GM23338 (cell line): ENCODE data around the gene IMMP2L. TPM values are rescaled to one million over a fixed set of nuclear protein-coding genes. Genes with fewer than 3 reads are reported as not detected.

Source experiments
- ATAC-seq: fragments of 200-7000 bp; cut with Tn5 transposase; 3 replicates; pipeline ENCODE4 v1.9.1; 2020
- DNase-seq: peaks from one replicate; pipeline ENCODE4 v3.0.0-alpha.2; 2015; ENCODE audit warnings: low spot score
- H2AFZ ChIP-seq: fragments of 200-600 bp; sonication (generic); 2 replicates; pipeline ENCODE4 v1.8.0; 2016; ENCODE audit warnings: antibody characterized with exemption, mild to moderate bottlenecking, moderate library complexity
- H3F3A ChIP-seq: fragments of 200-600 bp; sonication (generic); replicated peaks from 2 replicates; pipeline ENCODE4 v1.8.0; 2017; ENCODE audit warnings: antibody characterized with exemption, mixed run types, low read depth
- H3K27ac ChIP-seq: fragments of 200-600 bp; sonication (generic); 2 replicates; pipeline ENCODE4 v1.6.1; 2016; ENCODE audit warnings: low read depth
- H3K27me3 ChIP-seq: fragments of 200-600 bp; sonication (generic); 2 replicates; pipeline ENCODE4 v1.8.0; 2016; ENCODE audit warnings: mild to moderate bottlenecking, mixed run types, moderate library complexity; ENCODE audit not compliant: insufficient read depth
- H3K36me3 ChIP-seq: fragments of 200-600 bp; sonication (generic); 2 replicates; pipeline ENCODE4 v1.8.0; 2016; ENCODE audit warnings: mild to moderate bottlenecking; ENCODE audit not compliant: insufficient read depth
- H3K4me1 ChIP-seq: fragments of 200-600 bp; sonication (generic); 2 replicates; pipeline ENCODE4 v1.8.0; 2016; ENCODE audit warnings: mild to moderate bottlenecking, moderate library complexity; ENCODE audit not compliant: insufficient read depth
- H3K4me2 ChIP-seq: fragments of 200-600 bp; sonication (generic); 2 replicates; pipeline ENCODE4 v1.7.1; 2017; ENCODE audit warnings: mixed run types
- H3K4me3 ChIP-seq: fragments of 200-600 bp; sonication (generic); 2 replicates; pipeline ENCODE4 v1.6.1; 2016; ENCODE audit warnings: mixed run types
- H3K79me2 ChIP-seq: fragments of 200-600 bp; sonication (generic); replicated peaks from 2 replicates; pipeline ENCODE4 v1.8.0; 2017; ENCODE audit warnings: mild to moderate bottlenecking; ENCODE audit not compliant: insufficient read depth
- H3K9me2 ChIP-seq: fragments of 200-600 bp; sonication (generic); 2 replicates; pipeline ENCODE4 v1.8.0; 2017; ENCODE audit not compliant: insufficient read depth
- H4K20me1 ChIP-seq: fragments of 200-600 bp; sonication (generic); replicated peaks from 2 replicates; pipeline ENCODE4 v1.8.0; 2017; ENCODE audit warnings: mild to moderate bottlenecking; ENCODE audit not compliant: insufficient read depth
- H3K27ac Mint-ChIP-seq: 2 replicates; pipeline ENCODE4 v1.8.0; 2020; ENCODE audit warnings: inconsistent platforms, mild to moderate bottlenecking, moderate library complexity, mixed read lengths
- H3K27me3 Mint-ChIP-seq: 3 replicates; pipeline ENCODE4 v1.8.0; 2022; ENCODE audit warnings: low read depth, mild to moderate bottlenecking, moderate library complexity, mixed read lengths, inconsistent platforms; ENCODE audit not compliant: insufficient read depth, poor library complexity
- H3K36me3 Mint-ChIP-seq: 3 replicates; pipeline ENCODE4 v1.8.0; 2021; ENCODE audit warnings: low read depth, mild to moderate bottlenecking, inconsistent platforms, moderate library complexity, mixed read lengths
- H3K4me1 Mint-ChIP-seq: 3 replicates; pipeline ENCODE4 v1.8.0; 2020; ENCODE audit warnings: mild to moderate bottlenecking, inconsistent platforms, mixed read lengths
- H3K4me3 Mint-ChIP-seq: 3 replicates; pipeline ENCODE4 v1.8.0; 2021; ENCODE audit warnings: moderate library complexity, mild to moderate bottlenecking, inconsistent platforms, mixed read lengths
- H3K9me3 Mint-ChIP-seq: 3 replicates; pipeline ENCODE4 v1.8.0; 2020; ENCODE audit warnings: moderate library complexity, mild to moderate bottlenecking, inconsistent platforms, mixed read lengths
- CREB1 ChIP-seq: fragments of 250-450 bp; sonication (Bioruptor Pico); IDR thresholded peaks from 2 replicates; pipeline ENCODE4 v1.5.0; 2020; ENCODE audit warnings: low read depth, mild to moderate bottlenecking, moderate library complexity
- EZH2 ChIP-seq: fragments of 200-600 bp; sonication (generic); IDR thresholded peaks from one replicate; pipeline ENCODE4 v1.8.0; 2017; ENCODE audit warnings: antibody characterized with exemption, mild to moderate bottlenecking, low read depth; ENCODE audit not compliant: unreplicated experiment
- EZH2phosphoT487 ChIP-seq: fragments of 200-600 bp; sonication (generic); IDR thresholded peaks from one replicate; pipeline ENCODE4 v1.8.1; 2018; ENCODE audit warnings: antibody characterized with exemption; ENCODE audit not compliant: unreplicated experiment
- JUNB ChIP-seq: IDR thresholded peaks from one replicate; pipeline ENCODE4 v1.6.1; 2016; ENCODE audit warnings: antibody characterized with exemption; ENCODE audit not compliant: unreplicated experiment
- NANOG ChIP-seq: IDR thresholded peaks from 2 replicates; pipeline ENCODE4 v1.6.1; 2016; ENCODE audit warnings: antibody characterized with exemption, borderline replicate concordance
- POLR2AphosphoS5 ChIP-seq: IDR thresholded peaks from 2 replicates; pipeline ENCODE4 v1.6.1; 2016; ENCODE audit warnings: antibody characterized with exemption, low read depth
- STAT1 ChIP-seq: IDR thresholded peaks from one replicate; pipeline ENCODE4 v1.6.1; 2016; ENCODE audit warnings: antibody characterized with exemption; ENCODE audit not compliant: unreplicated experiment
- ZNF114 ChIP-seq: fragments of 250-450 bp; sonication (Bioruptor Pico); IDR thresholded peaks from 2 replicates; pipeline ENCODE4 v1.5.0; 2020; ENCODE audit warnings: mild to moderate bottlenecking, moderate library complexity
- ZNF331 ChIP-seq: fragments of 250-450 bp; sonication (Bioruptor Pico); IDR thresholded peaks from 2 replicates; pipeline ENCODE4 v1.5.0; 2020; ENCODE audit warnings: low read depth, mild to moderate bottlenecking, moderate library complexity
- polyA plus RNA-seq: library from polyadenylated mRNA; unstranded; fragments of >200 nt; fragmentation: Nextera tagmentation; extraction: Ambion mirVana; gene quantifications from 2 replicates; pipeline ENCODE4 v1.2.1, GENCODE V29; 2016
- total RNA-seq: library from RNA; depleted of rRNA; stranded (reverse); fragments of >200 nt; shearing (Covaris generic); gene quantifications from 2 replicates; pipeline ENCODE4 v1.2.3, GENCODE V29; 2014
- TF ChIP-seq, protein P1 (sequence below): IDR thresholded peaks from 2 replicates; pipeline ENCODE4 v1.6.1; 2016; ENCODE audit warnings: antibody characterized with exemption
- TF ChIP-seq, protein P2 (sequence below): IDR thresholded peaks from one replicate; pipeline ENCODE4 v1.6.1; 2018; ENCODE audit warnings: antibody characterized with exemption; ENCODE audit not compliant: unreplicated experiment
- TF ChIP-seq, protein P3 (sequence below): fragments of 250-450 bp; sonication (Bioruptor Pico); IDR thresholded peaks from 2 replicates; pipeline ENCODE4 v1.5.0; 2020; ENCODE audit warnings: mild to moderate bottlenecking, moderate library complexity
- TF ChIP-seq, protein P4 (sequence below), 2 experiments: fragments of 200-600 bp in 1 of 2; sonication (generic) in 1 of 2; conservative IDR thresholded peaks; 2 replicates each; pipeline versions ENCODE4 v1.5.1 to v1.6.1; 2016 to 2017; ENCODE audit warnings: antibody characterized with exemption in 2 of 2, low read depth in 2 of 2, mild to moderate bottlenecking in 2 of 2, moderate library complexity in 1 of 2

The IMMP2L gene
- total and polyA plus RNA-seq, 2 experiments from 2014 or later: 7.3 to 14.0 TPM

DNA sequence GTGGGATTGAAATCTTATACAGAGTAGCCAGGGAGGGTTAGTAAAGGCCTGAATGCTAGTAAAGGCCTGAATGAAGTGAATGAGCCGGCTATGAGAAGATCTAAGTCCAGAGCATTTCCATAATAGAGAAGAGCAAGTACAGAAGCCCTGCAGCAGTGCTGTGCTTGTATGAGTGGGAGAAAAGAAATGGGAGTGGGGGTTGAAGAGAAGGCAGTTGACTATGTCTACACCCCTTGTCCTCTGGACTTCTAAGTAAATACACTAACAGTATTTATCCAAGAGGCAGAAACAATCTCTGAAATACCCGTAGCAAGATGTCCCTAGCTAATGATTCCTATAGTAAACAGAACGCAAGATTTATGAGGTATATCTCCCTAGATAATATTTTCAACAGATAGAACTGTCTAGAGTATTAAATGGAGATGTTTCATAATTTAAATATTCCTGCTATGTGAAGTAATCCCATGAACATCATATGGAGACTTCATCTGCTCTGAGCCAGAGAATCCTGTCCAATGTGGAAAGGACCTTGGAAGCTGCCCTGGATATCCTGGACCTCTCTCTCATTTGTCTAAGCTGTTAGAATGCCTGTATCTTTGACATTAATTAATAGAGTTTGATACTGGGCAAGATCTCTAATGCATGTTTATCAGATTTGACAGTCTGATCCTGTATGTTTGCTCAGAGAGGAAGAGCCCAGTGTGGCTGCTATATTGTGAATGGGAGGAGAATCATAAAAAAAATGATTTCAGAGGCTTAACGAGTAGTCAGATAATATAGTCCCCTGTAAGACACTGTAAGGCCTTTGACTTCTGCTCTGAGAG lies 299.8 kb downstream of the IMMP2L start:
- TF ChIP-seq STAT1 (no peak), ZNF331 (CRISPR knock-in tag) (no peak), ZNF114 (no peak), NANOG (no peak), EZH2phosphoT487 (no peak), EZH2 (no peak), CREB1 (CRISPR knock-in tag) (no peak), JUNB (no peak), POLR2AphosphoS5 (no peak)
- TF ChIP-seq, protein P1, sequence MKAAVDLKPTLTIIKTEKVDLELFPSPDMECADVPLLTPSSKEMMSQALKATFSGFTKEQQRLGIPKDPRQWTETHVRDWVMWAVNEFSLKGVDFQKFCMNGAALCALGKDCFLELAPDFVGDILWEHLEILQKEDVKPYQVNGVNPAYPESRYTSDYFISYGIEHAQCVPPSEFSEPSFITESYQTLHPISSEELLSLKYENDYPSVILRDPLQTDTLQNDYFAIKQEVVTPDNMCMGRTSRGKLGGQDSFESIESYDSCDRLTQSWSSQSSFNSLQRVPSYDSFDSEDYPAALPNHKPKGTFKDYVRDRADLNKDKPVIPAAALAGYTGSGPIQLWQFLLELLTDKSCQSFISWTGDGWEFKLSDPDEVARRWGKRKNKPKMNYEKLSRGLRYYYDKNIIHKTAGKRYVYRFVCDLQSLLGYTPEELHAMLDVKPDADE: no peak
- TF ChIP-seq, protein P2, sequence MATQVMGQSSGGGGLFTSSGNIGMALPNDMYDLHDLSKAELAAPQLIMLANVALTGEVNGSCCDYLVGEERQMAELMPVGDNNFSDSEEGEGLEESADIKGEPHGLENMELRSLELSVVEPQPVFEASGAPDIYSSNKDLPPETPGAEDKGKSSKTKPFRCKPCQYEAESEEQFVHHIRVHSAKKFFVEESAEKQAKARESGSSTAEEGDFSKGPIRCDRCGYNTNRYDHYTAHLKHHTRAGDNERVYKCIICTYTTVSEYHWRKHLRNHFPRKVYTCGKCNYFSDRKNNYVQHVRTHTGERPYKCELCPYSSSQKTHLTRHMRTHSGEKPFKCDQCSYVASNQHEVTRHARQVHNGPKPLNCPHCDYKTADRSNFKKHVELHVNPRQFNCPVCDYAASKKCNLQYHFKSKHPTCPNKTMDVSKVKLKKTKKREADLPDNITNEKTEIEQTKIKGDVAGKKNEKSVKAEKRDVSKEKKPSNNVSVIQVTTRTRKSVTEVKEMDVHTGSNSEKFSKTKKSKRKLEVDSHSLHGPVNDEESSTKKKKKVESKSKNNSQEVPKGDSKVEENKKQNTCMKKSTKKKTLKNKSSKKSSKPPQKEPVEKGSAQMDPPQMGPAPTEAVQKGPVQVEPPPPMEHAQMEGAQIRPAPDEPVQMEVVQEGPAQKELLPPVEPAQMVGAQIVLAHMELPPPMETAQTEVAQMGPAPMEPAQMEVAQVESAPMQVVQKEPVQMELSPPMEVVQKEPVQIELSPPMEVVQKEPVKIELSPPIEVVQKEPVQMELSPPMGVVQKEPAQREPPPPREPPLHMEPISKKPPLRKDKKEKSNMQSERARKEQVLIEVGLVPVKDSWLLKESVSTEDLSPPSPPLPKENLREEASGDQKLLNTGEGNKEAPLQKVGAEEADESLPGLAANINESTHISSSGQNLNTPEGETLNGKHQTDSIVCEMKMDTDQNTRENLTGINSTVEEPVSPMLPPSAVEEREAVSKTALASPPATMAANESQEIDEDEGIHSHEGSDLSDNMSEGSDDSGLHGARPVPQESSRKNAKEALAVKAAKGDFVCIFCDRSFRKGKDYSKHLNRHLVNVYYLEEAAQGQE: no peak
- TF ChIP-seq, protein P3, sequence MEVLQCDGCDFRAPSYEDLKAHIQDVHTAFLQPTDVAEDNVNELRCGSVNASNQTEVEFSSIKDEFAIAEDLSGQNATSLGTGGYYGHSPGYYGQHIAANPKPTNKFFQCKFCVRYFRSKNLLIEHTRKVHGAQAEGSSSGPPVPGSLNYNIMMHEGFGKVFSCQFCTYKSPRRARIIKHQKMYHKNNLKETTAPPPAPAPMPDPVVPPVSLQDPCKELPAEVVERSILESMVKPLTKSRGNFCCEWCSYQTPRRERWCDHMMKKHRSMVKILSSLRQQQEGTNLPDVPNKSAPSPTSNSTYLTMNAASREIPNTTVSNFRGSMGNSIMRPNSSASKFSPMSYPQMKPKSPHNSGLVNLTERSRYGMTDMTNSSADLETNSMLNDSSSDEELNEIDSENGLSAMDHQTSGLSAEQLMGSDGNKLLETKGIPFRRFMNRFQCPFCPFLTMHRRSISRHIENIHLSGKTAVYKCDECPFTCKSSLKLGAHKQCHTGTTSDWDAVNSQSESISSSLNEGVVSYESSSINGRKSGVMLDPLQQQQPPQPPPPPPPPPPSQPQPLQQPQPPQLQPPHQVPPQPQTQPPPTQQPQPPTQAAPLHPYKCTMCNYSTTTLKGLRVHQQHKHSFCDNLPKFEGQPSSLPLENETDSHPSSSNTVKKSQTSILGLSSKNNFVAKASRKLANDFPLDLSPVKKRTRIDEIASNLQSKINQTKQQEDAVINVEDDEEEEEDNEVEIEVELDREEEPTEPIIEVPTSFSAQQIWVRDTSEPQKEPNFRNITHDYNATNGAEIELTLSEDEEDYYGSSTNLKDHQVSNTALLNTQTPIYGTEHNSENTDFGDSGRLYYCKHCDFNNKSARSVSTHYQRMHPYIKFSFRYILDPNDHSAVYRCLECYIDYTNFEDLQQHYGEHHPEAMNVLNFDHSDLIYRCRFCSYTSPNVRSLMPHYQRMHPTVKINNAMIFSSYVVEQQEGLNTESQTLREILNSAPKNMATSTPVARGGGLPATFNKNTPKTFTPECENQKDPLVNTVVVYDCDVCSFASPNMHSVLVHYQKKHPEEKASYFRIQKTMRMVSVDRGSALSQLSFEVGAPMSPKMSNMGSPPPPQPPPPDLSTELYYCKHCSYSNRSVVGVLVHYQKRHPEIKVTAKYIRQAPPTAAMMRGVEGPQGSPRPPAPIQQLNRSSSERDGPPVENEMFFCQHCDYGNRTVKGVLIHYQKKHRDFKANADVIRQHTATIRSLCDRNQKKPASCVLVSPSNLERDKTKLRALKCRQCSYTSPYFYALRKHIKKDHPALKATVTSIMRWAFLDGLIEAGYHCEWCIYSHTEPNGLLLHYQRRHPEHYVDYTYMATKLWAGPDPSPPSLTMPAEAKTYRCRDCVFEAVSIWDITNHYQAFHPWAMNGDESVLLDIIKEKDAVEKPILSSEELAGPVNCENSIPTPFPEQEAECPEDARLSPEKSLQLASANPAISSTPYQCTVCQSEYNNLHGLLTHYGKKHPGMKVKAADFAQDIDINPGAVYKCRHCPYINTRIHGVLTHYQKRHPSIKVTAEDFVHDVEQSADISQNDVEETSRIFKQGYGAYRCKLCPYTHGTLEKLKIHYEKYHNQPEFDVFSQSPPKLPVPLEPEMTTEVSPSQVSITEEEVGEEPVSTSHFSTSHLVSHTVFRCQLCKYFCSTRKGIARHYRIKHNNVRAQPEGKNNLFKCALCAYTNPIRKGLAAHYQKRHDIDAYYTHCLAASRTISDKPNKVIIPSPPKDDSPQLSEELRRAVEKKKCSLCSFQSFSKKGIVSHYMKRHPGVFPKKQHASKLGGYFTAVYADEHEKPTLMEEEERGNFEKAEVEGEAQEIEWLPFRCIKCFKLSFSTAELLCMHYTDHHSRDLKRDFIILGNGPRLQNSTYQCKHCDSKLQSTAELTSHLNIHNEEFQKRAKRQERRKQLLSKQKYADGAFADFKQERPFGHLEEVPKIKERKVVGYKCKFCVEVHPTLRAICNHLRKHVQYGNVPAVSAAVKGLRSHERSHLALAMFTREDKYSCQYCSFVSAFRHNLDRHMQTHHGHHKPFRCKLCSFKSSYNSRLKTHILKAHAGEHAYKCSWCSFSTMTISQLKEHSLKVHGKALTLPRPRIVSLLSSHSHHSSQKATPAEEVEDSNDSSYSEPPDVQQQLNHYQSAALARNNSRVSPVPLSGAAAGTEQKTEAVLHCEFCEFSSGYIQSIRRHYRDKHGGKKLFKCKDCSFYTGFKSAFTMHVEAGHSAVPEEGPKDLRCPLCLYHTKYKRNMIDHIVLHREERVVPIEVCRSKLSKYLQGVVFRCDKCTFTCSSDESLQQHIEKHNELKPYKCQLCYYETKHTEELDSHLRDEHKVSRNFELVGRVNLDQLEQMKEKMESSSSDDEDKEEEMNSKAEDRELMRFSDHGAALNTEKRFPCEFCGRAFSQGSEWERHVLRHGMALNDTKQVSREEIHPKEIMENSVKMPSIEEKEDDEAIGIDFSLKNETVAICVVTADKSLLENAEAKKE (CRISPR knock-in tag): no peak
- TF ChIP-seq, protein P4, sequence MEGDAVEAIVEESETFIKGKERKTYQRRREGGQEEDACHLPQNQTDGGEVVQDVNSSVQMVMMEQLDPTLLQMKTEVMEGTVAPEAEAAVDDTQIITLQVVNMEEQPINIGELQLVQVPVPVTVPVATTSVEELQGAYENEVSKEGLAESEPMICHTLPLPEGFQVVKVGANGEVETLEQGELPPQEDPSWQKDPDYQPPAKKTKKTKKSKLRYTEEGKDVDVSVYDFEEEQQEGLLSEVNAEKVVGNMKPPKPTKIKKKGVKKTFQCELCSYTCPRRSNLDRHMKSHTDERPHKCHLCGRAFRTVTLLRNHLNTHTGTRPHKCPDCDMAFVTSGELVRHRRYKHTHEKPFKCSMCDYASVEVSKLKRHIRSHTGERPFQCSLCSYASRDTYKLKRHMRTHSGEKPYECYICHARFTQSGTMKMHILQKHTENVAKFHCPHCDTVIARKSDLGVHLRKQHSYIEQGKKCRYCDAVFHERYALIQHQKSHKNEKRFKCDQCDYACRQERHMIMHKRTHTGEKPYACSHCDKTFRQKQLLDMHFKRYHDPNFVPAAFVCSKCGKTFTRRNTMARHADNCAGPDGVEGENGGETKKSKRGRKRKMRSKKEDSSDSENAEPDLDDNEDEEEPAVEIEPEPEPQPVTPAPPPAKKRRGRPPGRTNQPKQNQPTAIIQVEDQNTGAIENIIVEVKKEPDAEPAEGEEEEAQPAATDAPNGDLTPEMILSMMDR (conservative IDR thresholded peaks at IDR 0.05; ENCODE audit: low read depth in 2 of 2): no peak
- H3K36me3 ChIP-seq: no peaks in the 10 kb centered on the region
- H4K20me1 ChIP-seq: no peaks in the 10 kb centered on the region
- ATAC-seq (no peak), DNase-seq (no peak)
- H3K27me3 Mint-ChIP-seq: no peaks in the 10 kb centered on the region
- H3K4me2 ChIP-seq: no peak overlapping the region
- no peak overlapping the region for H3K4me3 Mint-ChIP-seq
- H3K36me3 Mint-ChIP-seq: no peaks in the 10 kb centered on the region
- no peaks in the 10 kb centered on the region for H3K9me3 Mint-ChIP-seq
- H3K27me3 ChIP-seq: no peaks in the 10 kb centered on the region
- no peaks in the 10 kb centered on the region for H3K9me2 ChIP-seq
- no peaks in the 10 kb centered on the region for H3F3A ChIP-seq
- no peak overlapping the region for H3K4me3 ChIP-seq
- H2AFZ ChIP-seq: no peak overlapping the region
- no peak overlapping the region for H3K27ac Mint-ChIP-seq
- H3K79me2 ChIP-seq: no peaks in the 10 kb centered on the region
- H3K4me1 Mint-ChIP-seq: peaks cover 15% of the 10 kb centered on the region; the same call in 2 of the 3 replicates
- H3K4me1 ChIP-seq: 0 out of 2 replicates have a peak, but pooled peaks cover 4% of the 10 kb centered on the region
- no peak overlapping the region for H3K27ac ChIP-seq
